HuH-7 (cell line): Measurements from ENCODE around the gene OR8J3.
"Not testable (repeated sequence)": the region's sequence is repeated elsewhere in the genome, so short reads cannot be mapped to it uniquely, and the experiment has no call there.

Experiments used
- DNase-seq: peaks from one replicate; pipeline ENCODE4 v3.0.0; 2011; ENCODE audit warnings: low spot score

The OR8J3 gene, protein sequence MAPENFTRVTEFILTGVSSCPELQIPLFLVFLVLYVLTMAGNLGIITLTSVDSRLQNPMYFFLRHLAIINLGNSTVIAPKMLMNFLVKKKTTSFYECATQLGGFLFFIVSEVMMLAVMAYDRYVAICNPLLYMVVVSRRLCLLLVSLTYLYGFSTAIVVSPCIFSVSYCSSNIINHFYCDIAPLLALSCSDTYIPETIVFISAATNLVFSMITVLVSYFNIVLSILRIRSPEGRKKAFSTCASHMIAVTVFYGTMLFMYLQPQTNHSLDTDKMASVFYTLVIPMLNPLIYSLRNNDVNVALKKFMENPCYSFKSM

DNA sequence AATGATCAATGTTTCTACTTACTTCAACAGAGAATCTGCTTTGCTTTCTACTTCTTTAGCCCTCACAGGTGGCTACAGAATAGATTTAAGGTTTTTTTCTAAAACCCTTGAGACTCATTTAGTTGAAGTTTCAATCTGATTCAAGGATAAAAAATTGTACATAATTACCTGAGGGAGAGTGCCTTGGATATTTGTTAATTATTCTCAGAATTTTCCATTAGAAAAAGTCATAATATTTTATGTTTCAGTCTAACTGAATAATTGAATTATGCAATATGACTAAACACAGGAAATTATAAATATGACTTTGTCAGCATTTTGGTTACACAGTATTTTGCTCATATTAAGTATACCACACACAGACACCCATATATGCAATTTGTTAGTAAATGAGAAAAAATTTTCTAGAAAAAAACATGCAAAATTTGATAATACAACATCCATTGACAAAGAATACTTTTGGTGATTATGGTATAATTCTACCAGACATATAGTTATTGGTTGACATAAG is at the start of gene OR8J3:
Gene OR8J3, minus strand, starts transcription at position 51 of the 511 bp plus-strand sequence. CDS start 2,483 bp downstream, outside the sequence.
- no peak for DNase-seq

DNA sequence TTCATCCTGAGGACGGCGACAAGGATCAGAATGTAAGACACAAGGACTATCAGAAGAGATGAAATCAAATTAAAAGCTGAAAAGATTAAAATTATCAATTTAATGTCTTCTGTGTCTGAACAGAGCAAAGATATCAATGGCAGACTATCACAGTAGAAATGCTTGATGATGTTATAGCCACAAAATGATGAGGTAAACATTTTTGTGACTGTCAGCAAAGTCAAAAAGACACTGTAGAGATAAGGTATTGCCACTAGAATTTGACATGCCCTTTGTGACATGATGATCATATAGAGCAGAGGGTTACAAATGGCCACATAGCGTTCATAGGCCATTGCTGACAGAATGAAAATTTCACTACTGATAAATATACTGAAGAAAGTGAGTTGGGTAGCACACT is 48.6 kb upstream of the OR8J3 start:
- DNase-seq: no peak

DNA sequence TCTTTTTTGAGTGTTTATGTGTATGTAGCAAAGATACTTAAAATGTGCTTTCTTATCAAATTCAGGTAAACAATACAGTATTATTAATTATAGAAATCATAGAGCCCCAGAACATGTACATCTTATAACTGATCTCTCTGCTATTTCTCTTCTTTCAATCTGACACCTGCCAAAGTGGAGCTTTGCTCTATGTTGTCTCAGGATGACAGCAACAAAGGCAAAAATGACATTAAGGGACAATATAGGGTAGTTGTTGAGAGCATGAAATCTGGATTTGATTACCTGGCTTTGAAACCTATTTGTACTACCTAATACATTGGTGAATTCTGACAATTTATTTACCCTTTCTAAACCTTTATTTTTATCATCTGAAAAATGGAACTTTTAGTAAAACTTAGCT is 43.5 kb upstream of the OR8J3 start:
- no peak for DNase-seq

DNA sequence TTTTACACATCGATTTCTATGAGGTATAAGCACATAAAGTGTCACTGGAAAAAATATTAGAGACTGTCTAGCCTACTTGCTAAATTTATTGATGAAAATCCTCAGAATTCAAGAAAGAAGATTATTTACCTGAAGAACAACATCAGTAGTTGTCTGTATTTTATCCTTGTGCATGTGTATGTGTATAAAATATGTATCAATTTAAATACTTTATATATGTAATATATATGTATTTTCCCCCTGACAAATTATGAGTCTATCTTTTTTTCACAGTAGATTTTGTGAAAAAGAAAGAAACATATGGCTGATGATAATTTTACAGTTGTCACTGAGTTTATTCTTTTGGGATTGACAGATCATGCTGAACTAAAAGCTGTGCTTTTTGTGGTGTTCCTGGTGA is 36.3 kb upstream of the OR8J3 start, which contains the start of gene OR5J2:
Gene OR5J2, plus strand, starts transcription at position 301 of the 400 bp plus-strand sequence. Its CDS starts 0 bp downstream, at position 301.
- DNase-seq: no peak

DNA sequence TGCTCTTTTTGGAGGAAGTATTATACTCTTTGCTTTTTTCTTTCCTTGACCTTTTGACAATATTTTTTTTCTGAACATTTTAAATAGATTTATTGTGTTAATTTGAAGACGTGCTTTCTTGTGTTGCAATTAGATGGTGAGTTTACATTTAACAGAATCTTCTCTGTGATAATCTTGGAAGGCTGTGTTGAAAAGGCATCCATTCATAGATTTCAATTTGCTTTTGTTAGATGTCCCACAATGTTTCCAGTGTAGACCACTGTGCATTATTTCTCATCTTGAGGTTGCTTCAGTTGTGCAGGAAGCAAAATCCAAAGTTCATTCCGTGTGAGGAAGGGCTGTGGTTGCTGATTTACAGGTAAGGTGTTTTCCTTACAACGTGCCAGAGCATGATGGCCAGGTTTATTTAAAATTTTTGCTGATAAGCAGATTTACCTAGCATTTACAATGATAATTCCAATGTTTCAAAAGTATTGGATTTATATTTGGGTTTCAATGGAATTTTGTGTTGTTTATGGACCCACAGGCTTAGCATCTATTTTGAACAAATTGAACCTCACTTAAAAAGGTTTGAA is 32.3 kb upstream of the OR8J3 start:
- no peak for DNase-seq

DNA sequence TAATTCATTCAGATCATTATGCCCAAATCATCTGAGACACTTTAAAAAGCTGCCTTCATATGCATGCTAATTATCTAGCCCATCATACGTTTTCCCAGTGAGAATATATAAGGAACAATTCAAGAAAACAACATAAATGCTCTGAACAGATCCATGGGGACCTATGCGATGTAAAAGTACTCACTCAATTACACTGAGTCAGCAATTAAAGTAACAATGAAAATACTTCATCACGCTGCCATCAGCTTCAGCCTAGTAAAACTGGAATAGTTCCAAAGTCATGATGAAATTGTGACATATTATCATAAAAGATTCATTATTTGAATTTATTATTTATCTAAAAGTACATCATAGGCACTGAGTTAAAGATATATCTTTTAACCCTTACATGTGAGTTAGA is 23.8 kb upstream of the OR8J3 start:
- no peak for DNase-seq

DNA sequence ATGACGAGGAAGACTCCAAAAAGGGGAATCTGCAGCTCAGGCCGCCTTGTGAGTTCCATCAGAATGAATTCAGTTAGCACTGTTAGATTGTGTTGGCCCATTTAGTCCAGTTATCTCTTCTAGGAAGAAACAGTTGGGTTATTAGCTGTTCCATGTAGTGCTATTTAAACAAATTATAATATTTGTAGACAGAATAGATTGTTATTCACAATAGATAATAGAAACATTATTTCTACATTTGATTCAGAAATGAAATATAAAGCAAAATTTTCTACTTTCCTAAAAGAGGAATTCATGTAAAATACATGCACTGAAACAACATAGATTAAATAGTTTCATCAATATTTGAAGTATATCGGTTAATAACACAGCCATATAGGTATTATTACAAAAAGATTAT is 20.2 kb upstream of the OR8J3 start, which contains the start of gene OR8K5:
Gene OR8K5, minus strand, starts transcription at position 101 of the 400 bp plus-strand sequence. Its CDS starts 0 bp downstream, at position 101.
- no peak for DNase-seq

DNA sequence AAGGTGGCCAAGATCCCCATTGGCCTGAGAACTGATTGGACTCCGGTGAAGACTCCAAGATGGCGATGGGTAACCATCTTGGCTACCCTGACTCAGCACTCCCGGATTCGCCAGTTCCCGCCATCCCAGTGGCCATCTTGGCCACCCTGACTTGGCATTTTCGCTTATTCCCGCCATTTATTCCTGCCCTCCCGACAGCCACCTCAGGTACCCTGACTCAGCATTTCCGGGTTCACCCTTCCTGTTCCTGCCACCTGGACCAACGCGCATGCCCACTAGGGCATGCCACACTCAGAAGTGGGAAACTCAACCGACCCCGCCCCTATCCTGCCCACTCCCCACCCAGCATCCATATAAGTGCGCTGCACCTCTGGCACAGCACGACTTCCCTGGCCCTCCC is 12.3 kb upstream of the OR8J3 start:
- DNase-seq: no peak

DNA sequence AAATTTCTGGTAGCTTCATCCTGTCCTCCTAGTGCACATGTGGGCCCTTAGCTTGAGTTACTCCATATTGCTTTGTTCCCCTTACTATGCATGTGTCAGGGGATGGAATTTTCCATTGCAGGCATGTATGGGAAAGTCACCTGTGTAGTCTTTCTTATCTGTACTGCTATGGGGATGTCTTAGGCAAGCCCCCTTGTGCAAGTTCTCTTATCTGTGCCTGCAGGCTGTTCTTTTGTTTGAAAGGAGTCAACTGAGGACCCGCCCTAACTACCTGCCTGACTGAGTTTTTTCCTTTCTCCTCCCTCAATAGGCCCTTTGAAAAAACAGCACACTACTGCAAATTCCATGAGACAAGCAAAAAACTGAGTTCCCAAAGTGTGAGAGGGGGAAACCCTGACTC is 11.4 kb upstream of the OR8J3 start:
- DNase-seq: no peak

DNA sequence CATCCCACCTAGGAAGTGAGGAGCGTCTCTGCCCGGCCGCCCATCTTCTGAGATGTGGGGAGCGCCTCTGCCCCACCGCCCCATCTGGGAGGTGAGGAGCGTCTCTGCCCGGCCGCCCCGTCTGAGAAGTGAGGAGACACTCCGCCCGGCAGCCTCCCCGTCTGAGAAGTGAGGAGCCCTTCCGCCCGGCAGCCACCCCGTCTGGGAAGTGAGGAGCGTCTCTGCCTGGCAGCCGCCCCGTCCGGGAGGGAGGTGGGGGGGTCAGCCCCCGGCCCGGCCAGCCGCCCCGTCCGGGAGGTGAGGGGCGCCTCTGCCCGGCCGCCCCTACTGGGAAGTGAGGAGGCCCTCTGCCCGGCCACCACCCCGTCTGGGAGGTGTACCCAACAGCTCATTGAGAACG is 3.7 kb upstream of the OR8J3 start:
- not testable (repeated sequence) for DNase-seq

DNA sequence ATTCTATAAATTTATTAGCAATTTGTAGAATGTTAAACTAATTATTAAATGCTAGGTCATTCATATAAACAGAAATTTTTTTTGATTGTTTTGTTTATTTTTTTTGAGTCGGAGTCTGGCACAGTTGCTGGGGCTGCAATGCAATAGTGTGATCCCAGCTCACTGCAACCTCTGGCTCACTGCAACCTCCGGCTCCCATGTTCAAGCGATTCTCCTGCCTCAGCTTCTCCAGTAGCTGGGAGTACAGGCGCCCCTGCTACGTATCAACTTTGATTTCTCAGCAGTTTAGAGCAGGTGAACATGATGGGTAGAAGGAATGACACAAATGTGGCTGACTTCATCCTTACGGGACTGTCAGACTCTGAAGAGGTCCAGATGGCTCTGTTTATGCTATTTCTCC is 17.9 kb downstream of the OR8J3 start, which contains the start of gene OR8H3:
Gene OR8H3, plus strand, starts transcription at position 301 of the 400 bp plus-strand sequence. Its CDS starts 0 bp downstream, at position 301.
- no peak for DNase-seq

DNA sequence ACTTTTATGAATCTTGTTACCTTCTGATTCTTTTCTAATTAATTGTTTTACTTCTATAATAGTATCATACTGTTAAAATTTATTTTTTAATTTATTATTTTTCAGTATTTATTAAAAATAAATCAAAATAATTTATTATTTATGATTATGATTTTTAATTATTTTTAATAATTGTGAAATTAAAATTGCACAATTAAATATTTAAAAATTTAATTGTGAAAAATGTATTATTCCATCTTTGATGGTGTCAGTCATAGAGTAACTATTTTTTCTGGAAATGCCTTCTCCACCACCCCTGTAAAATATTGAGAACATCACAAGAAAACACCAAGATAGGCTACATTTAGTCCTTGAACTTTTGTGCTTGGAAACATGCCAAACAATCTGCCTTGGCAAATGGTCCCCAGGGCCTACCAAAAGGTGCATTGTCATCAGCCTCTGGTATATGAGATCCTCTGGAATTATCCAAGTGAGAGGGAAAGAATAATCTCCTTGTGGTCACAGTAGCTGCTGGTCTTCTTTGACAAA is 36.7 kb downstream of the OR8J3 start, which contains the start of gene OR8H2:
Gene OR8H2, plus strand, starts transcription at position 478 of the 528 bp plus-strand sequence. CDS start 1,356 bp downstream, outside the sequence.
- DNase-seq: no peak

DNA sequence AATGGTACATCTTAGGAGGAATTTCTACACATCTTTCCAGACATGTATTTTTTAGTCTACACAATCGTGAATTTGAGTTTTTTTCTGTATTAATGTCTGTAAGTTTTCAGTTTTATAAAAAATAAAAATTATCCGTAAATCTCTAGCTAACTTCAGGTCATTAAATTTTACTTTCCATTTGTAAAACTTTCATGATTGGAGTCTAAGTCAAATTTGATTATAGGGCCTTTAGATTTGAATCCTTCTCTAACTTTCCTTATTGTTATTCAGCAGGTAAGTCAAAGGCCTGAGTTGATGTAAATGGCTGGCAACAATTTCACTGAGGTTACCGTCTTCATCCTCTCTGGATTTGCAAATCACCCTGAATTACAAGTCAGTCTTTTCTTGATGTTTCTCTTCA is 47.0 kb downstream of the OR8J3 start, which contains the start of gene OR8I2:
Gene OR8I2, plus strand, starts transcription at position 301 of the 400 bp plus-strand sequence. Its CDS starts 0 bp downstream, at position 301.
- no peak for DNase-seq

DNA sequence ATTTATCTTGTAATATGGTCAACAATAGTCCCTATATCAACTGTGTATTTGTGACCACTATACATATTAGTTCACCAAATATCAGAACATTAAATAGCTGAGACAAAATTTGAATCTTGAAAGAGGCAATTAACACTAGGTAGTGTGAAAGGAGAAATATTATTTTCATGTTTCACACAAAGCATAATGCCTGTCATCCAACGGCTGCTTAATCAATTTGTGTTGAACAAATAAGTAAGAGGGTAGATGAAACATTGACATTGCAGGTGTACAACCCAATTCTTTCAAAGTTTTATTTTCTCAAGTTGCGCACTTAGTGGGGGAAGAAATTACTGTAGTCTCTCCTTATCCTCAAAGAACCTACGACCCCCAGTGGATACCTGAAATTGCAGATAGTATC is 50.3 kb downstream of the OR8J3 start:
- DNase-seq: no peak
